Neural cell (in vitro differentiated cells): Measurements from ENCODE around the gene HMGXB4. TPM values are rescaled to one million over a fixed set of nuclear protein-coding genes. Genes with fewer than 3 reads are reported as not detected.

ENCODE experiments used
- H2AFZ ChIP-seq: fragments of 200-600, 300-800 bp; sonication (generic), shearing (Covaris generic); 2 replicates; pipeline ENCODE4 v1.6.0; 2014; ENCODE audit warnings: low read depth, mild to moderate bottlenecking, antibody characterized with exemption, low read length, moderate library complexity
- H3F3A ChIP-seq: fragments of 200-600 bp; shearing (Covaris generic); 2 replicates; pipeline ENCODE4 v1.6.1; 2016; ENCODE audit warnings: mild to moderate bottlenecking, moderate library complexity, mixed read lengths, antibody characterized with exemption, low read length; ENCODE audit not compliant: insufficient read depth, poor library complexity, severe bottlenecking
- H3K27ac ChIP-seq: fragments of 200-600, 300-800 bp; sonication (generic), shearing (Covaris generic); 2 replicates; pipeline ENCODE4 v1.5.1; 2014; ENCODE audit warnings: mild to moderate bottlenecking, low read length, moderate library complexity
- H3K27me3 ChIP-seq: fragments of 300-800, 200-600 bp; sonication (generic), shearing (Covaris generic); 2 replicates; pipeline ENCODE4 v1.6.0; 2014; ENCODE audit warnings: mild to moderate bottlenecking, low read depth, low read length, moderate library complexity; ENCODE audit not compliant: insufficient read depth
- H3K36me3 ChIP-seq: fragments of 300-800, 200-600 bp; sonication (generic), shearing (Covaris generic); 2 replicates; pipeline ENCODE4 v1.5.1; 2014; ENCODE audit warnings: mild to moderate bottlenecking, antibody characterized with exemption, low read length, moderate library complexity; ENCODE audit not compliant: insufficient read depth
- H3K4me2 ChIP-seq: fragments of 300-800, 200-600 bp; sonication (generic), shearing (Covaris generic); 2 replicates; pipeline ENCODE4 v1.6.0; 2014; ENCODE audit warnings: mild to moderate bottlenecking, low read length
- H3K4me3 ChIP-seq: fragments of 300-800, 200-600 bp; sonication (generic), shearing (Covaris generic); 2 replicates; pipeline ENCODE4 v1.5.1; 2014; ENCODE audit warnings: mild to moderate bottlenecking, low read length, moderate library complexity
- H3K79me2 ChIP-seq: fragments of 200-600 bp; shearing (Covaris generic); replicated peaks from 2 replicates; pipeline ENCODE4 v1.6.0; 2014; ENCODE audit warnings: mild to moderate bottlenecking, low read length, moderate library complexity; ENCODE audit not compliant: insufficient read depth
- H3K9ac ChIP-seq: fragments of 300-800, 200-600 bp; sonication (generic), shearing (Covaris generic); 2 replicates; pipeline ENCODE4 v1.6.1; 2016; ENCODE audit warnings: mild to moderate bottlenecking, low read length, mixed read lengths
- H3K9me2 ChIP-seq: fragments of 200-600 bp; shearing (Covaris generic); 2 replicates; pipeline ENCODE4 v1.6.1; 2016; ENCODE audit warnings: mild to moderate bottlenecking, low read length, mixed read lengths; ENCODE audit not compliant: insufficient read depth
- H3K9me3 ChIP-seq: fragments of 200-600, 300-800 bp; sonication (generic), shearing (Covaris generic); 2 replicates; pipeline ENCODE4 v1.6.1; 2016; ENCODE audit warnings: mild to moderate bottlenecking, mixed run types, low read length, moderate library complexity, mixed read lengths
- H4K20me1 ChIP-seq: fragments of 200-600 bp; shearing (Covaris generic); 2 replicates; pipeline ENCODE4 v1.6.1; 2016; ENCODE audit warnings: mild to moderate bottlenecking, mixed run types; ENCODE audit not compliant: insufficient read depth
- CTCF ChIP-seq: fragments of 450-650 bp; IDR thresholded peaks from 2 replicates; pipeline ENCODE4 v1.5.1; 2014; ENCODE audit warnings: antibody characterized with exemption, mild to moderate bottlenecking, moderate library complexity; ENCODE audit not compliant: poor library complexity, severe bottlenecking
- EP300 ChIP-seq: fragments of 450-650 bp; conservative IDR thresholded peaks from 2 replicates; pipeline ENCODE4 v1.6.1; 2014; ENCODE audit warnings: antibody characterized with exemption, mild to moderate bottlenecking, moderate library complexity; ENCODE audit not compliant: poor library complexity, severe bottlenecking
- EZH2 ChIP-seq: fragments of 200-600, 300-800 bp; shearing (Covaris generic), sonication (generic); IDR thresholded peaks from 2 replicates; pipeline ENCODE4 v1.6.1; 2014; ENCODE audit warnings: antibody characterized with exemption, low read length, borderline replicate concordance, mild to moderate bottlenecking; ENCODE audit not compliant: insufficient read depth, poor library complexity, severe bottlenecking
- MXI1 ChIP-seq: fragments of 450-650 bp; conservative IDR thresholded peaks from 2 replicates; pipeline ENCODE4 v1.6.1; 2014; ENCODE audit warnings: antibody characterized with exemption, mild to moderate bottlenecking; ENCODE audit not compliant: poor library complexity, severe bottlenecking
- POLR2AphosphoS5 ChIP-seq: IDR thresholded peaks from 2 replicates; pipeline ENCODE4 v1.6.1; 2012
- RAD21 ChIP-seq: fragments of 450-650 bp; conservative IDR thresholded peaks from 2 replicates; pipeline ENCODE4 v1.6.1; 2014; ENCODE audit warnings: antibody characterized with exemption, mild to moderate bottlenecking, moderate library complexity
- SMC3 ChIP-seq: fragments of 450-650 bp; conservative IDR thresholded peaks from 2 replicates; pipeline ENCODE4 v1.6.1; 2014; ENCODE audit warnings: antibody characterized with exemption, mild to moderate bottlenecking, moderate library complexity; ENCODE audit not compliant: poor library complexity
- polyA plus RNA-seq: library from polyadenylated mRNA; depleted of rRNA; stranded (reverse); fragments of >200 nt; gene quantifications from 2 replicates; pipeline ENCODE4 v1.2.3, GENCODE V29; 2014
- TF ChIP-seq, protein P1 (sequence below): IDR thresholded peaks from 2 replicates; pipeline ENCODE4 v1.6.1; 2012; ENCODE audit warnings: borderline replicate concordance

HMGXB4 gene
- polyA plus RNA-seq, 1 donor from 2014 or later: 20.0 TPM

DNA sequence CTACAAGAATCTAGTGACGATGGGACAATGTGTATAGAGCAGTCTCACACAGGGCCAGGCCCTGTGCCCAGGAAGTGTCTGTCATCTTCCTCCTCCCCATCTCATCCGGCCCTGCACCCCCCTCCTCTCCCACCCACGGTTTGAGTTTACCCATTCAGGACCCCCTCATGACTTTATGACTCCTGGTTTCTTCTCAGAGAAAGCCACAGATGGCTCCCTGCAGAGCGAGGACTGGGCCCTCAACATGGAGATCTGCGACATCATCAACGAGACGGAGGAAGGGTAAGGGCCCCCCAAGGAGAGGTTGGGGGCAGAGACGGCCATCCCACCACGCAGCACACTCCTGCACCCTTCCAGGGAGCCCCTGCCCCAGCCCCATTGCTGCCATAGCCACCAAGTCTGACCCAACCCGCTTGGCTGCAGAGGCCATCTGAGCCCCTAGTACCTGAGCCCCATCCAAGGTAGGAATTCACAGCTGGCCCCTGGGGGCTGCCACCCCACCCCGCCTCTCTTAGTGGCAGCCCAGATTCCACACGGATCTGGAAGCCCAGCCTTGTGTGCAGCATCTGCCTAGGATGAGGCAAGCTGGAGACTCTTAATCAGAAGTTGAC lies 60.5 kb downstream of the HMGXB4 start:
- no peak overlapping the region for H3K27ac ChIP-seq
- no peak overlapping the region for H3K4me3 ChIP-seq
- no peaks in the 10 kb centered on the region for H3F3A ChIP-seq
- no peaks in the 10 kb centered on the region for H3K27me3 ChIP-seq
- no peak overlapping the region for H3K9ac ChIP-seq
- no peaks in the 10 kb centered on the region for H3K9me3 ChIP-seq
- no peak overlapping the region for H2AFZ ChIP-seq
- no peaks in the 10 kb centered on the region for H3K36me3 ChIP-seq
- no peak for TF ChIP-seq EP300
- TF ChIP-seq EZH2: no peak
- TF ChIP-seq RAD21: no peak
- no peak for TF ChIP-seq CTCF
- TF ChIP-seq, protein P1, sequence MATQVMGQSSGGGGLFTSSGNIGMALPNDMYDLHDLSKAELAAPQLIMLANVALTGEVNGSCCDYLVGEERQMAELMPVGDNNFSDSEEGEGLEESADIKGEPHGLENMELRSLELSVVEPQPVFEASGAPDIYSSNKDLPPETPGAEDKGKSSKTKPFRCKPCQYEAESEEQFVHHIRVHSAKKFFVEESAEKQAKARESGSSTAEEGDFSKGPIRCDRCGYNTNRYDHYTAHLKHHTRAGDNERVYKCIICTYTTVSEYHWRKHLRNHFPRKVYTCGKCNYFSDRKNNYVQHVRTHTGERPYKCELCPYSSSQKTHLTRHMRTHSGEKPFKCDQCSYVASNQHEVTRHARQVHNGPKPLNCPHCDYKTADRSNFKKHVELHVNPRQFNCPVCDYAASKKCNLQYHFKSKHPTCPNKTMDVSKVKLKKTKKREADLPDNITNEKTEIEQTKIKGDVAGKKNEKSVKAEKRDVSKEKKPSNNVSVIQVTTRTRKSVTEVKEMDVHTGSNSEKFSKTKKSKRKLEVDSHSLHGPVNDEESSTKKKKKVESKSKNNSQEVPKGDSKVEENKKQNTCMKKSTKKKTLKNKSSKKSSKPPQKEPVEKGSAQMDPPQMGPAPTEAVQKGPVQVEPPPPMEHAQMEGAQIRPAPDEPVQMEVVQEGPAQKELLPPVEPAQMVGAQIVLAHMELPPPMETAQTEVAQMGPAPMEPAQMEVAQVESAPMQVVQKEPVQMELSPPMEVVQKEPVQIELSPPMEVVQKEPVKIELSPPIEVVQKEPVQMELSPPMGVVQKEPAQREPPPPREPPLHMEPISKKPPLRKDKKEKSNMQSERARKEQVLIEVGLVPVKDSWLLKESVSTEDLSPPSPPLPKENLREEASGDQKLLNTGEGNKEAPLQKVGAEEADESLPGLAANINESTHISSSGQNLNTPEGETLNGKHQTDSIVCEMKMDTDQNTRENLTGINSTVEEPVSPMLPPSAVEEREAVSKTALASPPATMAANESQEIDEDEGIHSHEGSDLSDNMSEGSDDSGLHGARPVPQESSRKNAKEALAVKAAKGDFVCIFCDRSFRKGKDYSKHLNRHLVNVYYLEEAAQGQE: no peak
- TF ChIP-seq MXI1: no peak
- no peak for TF ChIP-seq POLR2AphosphoS5
- no peak for TF ChIP-seq SMC3
- no peaks in the 10 kb centered on the region for H3K79me2 ChIP-seq
- no peak overlapping the region for H3K4me2 ChIP-seq
- H4K20me1 ChIP-seq: no peaks in the 10 kb centered on the region
- H3K9me2 ChIP-seq: no peaks in the 10 kb centered on the region

GRCh38 chr22:35318346-35319215 lies 61.3 kb downstream of the HMGXB4 start:
- no peaks in the 10 kb centered on the region for H3K36me3 ChIP-seq
- H3K9me3 ChIP-seq: no peaks in the 10 kb centered on the region
- no peak overlapping the region for H2AFZ ChIP-seq
- no peaks in the 10 kb centered on the region for H3K9me2 ChIP-seq
- H3K4me3 ChIP-seq: no peak overlapping the region
- H4K20me1 ChIP-seq: no peaks in the 10 kb centered on the region
- H3K27ac ChIP-seq: no peak overlapping the region
- H3K9ac ChIP-seq: no peak overlapping the region
- H3K79me2 ChIP-seq: no peaks in the 10 kb centered on the region
- no peak overlapping the region for H3K4me2 ChIP-seq
- no peaks in the 10 kb centered on the region for H3K27me3 ChIP-seq
- no peak for TF ChIP-seq RAD21
- no peak for TF ChIP-seq SMC3
- TF ChIP-seq CTCF: no peak
- TF ChIP-seq, protein P1: no peak
- H3F3A ChIP-seq: no peaks in the 10 kb centered on the region
